HG03139 (cell line): ENCODE data around the gene LECT2.

Source experiments
- ATAC-seq: cut with Tn5 transposase; IDR thresholded peaks from one replicate; pipeline ENCODE4 v1.9.1; 2021; ENCODE audit not compliant: unreplicated experiment

The LECT2 gene

DNA sequence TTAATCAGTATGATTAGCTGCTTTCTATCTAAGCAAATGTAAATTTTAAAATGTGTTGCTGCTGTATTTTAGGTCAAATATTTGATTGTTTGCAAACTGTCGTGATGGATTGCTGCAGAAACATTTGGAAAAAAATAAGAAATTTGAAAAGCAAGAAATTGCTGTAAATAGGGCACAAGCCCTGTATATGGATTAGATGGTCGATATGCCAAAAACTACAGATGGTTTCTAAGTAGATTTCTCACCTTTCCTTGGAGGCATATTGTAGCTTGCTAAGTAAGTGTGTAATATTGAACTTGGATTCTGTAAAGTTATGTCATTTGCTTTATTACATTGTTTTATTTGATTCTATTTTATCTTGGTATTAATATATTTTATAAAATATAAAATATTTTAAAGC lies 13.1 kb downstream of the LECT2 start:
- no peak for ATAC-seq

DNA sequence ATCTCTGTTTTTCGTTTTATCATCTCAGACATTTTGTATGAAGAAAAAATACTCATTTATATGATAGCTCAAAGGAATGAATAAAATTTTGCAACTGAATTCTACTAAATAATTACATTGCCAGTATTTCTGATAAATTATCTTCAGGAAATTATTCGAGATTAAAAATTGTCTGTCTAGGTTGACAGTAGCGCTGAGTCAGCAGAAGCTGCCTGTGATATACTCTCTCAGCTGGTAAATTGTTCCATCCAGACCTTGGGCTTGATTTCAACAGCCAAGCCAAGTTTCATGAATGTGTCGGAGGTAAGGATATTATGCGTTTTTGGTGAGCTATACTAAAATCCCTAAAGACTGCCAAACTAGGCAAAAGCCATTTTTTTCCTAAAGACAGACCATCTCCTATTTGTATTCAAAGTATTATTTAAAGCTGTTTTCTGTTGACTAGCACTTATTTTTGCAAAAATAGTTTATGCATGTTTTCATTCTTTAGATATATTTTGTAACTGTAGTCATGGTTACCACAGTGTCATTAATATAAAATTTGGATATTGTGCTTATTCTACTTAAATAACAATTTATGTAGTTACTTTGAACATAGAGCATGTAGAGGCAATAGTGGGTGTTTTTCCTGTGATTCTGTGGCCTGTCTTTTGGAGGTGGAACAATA lies 17.4 kb downstream of the LECT2 start:
- ATAC-seq: no peak

DNA sequence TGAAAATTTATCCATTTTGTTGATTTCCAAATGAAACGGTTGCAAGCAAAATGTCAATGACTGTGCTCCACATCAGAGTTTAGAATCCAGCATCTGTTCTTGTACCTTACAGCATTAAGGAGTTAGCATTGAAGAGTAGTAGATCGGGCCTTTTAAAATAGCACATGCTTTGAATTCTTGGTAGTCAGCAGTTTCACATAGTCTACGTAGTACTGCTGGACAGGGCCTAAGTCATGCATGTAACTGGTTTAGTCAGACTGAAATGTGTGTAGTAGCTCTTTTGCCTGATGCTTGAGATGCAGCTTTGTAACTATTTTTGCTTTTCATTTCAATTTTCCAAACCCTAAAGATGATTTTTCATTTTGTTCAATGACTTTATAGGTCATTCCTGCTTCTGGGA lies 19.8 kb downstream of the LECT2 start:
- no peak for ATAC-seq

DNA sequence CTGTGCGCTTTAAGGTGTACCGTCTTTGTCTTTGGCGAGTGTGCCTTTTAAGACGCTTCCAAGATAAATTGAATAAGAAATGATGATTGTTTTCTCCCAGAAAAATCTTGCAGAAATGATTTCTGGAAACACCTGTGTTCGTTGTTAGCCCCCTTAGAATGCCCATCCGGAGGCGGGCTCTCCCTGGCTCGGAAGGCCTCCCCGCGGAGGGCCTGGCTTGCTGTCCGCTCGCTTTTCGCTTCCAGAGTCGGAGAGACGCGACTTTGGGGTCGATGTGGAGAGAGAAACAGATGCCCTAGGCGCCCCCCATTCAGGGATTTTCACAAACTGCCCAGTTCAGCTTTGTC lies 23.9 kb downstream of the LECT2 start:
- ATAC-seq: no peak

DNA sequence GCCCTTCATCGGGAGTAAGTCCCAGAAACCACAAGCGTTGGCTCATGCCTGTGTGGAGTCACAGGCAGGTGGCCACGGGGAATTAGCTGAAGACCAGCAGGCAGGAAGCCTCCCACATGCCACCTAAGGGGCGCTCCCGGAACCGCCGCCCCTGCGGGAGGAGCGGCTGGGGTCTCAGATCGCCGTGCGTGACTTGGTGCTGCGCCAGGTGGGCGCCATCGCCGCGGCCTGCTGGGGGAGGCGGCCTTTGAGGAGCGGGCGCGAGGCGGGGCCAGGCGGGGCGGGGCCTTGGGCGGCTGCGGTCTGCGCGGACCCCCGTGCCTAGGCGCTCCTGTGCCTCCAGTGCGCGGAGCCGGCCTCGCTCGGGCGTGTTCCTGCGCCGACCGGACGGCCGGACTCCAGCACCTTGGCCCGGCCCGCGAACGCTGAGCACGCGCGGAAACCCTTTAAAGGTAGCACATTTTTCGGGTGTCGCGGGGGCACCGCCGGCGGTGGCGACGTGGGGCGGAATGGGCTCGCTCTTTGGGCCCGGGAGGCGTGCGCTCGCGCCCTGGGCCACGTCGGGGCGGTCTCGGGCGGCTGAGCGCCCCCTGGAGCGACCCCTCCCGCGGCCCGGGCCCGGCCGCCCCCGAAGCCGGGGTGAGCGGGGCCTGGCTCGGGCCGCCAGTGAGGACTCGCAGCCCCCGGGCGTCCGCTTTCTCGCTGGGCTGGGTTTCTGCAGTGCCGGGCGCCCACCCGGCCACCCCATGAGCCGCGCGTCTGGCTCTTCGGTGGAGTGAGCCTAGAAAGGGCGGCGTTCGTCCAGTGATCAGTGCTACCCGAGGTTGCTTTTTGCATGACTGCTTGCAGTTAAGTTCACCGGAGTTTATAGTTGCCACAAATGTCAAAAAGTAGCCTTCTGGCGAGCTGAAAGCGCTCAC lies 24.5 kb downstream of the LECT2 start:
- no peak for ATAC-seq

DNA sequence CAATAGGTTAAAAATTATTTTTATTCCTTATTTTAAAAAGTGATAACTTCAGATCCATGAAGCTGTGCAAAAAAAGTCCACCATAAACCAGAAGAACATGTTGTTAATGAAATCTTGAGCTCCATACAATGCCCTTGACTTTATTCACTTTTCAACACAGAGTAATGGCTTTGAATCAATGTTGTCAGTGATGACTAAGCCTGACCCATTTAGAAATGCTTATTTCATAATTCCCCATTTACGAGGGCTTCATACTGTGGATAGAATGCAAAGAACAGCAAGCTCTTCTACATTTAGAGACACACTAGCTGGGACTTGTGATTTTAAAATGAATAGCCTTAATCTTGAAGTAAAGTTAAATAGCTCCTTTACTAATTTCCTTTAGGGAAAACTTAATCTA lies 33.4 kb downstream of the LECT2 start:
- no peak for ATAC-seq

DNA sequence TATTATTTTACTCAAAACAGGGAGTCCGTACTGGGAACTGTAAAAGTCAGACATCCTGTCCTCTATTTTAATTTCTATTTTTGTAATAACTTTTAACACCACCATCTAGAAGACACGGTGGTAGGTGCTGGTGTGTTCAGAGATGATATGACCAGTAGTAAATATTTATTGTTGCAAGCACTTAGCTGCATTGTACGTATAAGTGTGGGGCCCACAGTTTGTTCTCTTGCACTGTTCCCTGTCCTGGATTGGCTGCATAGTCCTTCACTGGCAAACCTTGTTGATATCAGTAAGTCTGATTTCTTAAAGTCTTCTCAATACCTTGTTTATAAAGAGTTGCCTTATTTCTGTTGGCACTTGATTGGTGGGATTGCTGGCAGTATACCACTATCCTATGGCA lies 34.6 kb downstream of the LECT2 start:
- ATAC-seq: no peak

DNA sequence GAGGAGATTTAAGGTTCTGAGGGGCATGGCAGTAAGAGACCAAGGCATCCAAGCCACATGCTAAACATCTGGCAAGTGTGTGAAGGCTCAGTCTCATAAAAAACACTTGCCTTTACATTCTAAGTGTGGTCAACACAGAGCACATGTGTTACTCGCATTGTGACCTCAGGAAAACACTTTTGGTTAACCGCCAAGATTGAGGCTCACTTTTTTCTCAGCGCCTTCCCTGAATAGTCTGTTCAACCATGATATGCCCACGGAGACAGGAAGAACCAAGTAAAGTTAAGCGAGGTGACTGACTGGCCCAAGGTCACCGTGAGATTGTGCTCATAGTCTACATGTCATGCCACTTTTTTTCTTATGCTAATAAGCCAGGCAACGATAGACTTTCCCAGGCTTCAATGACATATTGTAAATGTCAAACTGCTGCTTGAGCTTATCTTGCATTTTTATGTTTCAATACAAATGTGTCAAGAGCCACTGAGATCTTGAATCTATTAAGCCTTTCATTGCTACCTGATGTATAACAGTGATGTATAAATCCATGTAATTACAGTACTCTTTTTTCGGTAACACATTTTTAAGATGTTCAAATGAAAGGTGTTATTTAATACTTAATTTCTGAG lies 38.0 kb downstream of the LECT2 start:
- no peak for ATAC-seq

DNA sequence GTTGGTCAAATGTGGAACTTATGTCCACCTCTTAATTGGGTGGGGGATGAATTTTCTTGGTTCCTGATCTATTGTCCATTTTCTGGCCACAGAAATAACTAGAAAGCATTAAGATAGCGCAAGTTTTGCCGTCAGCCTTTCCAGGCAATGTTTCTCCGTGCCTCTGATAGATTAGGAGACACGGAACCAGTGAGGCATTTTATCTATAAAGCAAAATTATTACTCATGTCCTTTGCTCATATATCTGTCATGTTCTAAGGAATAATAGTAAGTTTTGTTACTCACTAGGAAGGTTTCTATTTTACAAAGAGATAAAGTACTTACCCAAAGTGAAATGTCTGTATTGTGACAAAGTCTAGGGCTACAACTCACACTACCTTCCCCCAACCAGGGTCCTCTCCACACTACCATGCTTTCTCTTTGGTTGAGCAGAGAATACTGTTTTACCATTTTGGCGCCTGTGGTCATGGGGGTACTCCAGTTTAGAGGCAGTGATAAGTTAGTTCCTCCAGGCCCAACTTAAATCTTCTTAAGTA lies 39.2 kb downstream of the LECT2 start:
- no peak for ATAC-seq

DNA sequence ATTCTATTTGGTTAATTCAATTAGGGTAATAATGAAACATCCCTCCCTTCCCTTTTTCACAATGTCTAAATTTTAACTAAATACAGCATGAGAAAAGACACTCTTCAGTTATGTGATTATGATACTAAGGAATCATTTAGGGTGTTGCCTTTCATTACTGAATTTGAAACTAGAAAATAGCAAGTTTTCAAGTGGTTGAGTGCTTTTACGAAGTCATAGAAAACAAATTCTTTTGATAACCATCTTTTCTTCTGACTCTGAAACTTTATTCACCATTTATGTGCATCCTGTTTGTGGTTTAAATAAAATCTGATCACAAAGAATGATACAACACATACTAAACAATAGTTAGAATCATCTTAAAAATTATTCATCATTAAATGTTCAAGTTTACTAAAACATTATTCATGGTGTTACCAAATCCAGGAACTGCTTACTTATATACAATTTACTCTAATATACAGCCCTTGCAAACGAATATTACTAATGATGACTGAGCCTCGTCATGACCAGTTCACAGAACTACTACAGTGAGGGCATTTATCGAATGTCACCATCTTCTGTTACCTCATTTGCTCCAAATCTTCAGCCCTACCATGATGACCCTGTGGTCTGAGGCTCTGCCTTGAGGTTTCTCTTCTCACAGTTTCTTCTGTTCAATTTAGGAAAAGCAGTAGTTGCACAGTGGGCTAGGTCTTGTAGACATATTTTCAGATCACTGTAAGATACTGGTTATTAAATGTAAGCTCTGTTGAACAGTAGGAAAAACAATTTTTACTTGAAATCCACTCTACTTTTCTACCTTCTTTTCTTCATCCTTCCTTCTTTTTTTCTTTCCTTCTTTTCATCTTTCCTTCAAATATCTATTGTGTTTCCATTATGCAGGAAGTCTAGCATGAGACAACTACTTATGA lies 40.8 kb downstream of the LECT2 start:
- no peak for ATAC-seq

DNA sequence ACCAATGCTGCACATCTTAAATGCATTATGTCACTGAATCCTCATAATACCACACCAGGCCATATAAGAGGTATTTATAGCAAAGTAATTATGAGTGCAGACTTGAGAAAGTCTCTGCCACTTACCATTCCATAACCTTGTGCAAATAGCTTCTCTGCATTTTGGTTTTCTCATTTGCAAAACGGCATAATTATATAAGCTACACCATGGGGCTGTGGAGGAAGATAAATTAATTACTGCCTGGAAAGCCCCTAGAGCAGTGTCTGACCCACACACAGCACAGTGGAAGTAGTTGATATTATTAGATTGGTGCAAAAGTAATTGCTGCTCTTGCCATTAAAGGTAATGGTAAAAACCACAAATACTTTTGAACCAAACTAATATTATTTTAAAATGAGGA lies 49.6 kb downstream of the LECT2 start:
- ATAC-seq: no peak

DNA sequence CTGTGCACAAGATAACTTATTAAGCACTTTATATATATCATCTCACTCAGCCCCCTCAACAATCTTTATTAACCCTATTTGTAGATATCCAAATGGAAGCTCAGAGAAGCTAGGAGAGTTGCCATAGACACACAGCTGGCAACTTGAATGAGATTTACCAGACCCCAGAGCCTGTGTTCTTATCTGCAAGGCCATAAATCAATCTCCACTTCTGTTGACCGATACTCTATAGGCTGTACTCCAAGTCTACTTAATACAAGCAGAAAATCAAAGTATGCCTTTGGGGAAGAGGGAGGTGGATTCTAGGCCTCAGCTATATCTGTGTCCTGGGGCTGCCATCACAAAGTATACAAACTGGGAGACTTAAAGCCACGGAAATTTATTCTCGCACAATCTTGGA lies 53.1 kb downstream of the LECT2 start:
- ATAC-seq: no peak

DNA sequence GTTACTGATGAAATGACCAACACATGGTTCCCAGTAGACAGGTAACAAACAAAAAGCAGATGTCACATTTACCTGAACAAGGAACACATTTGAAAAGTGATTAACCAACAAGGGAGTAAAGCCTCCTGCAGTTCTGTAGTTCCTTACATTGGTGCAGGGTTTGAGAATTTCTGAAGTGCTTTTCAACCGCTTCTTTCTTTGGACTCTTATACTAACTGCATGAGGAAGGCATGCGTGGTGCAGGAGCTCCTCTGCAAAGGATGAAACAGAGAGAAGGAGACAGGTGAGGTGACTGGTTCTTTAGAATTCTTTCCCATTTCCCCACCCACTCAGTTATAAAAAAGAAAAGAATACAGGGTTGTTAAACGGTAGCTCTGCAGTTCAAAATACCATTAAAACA lies 54.5 kb downstream of the LECT2 start:
- no peak for ATAC-seq

DNA sequence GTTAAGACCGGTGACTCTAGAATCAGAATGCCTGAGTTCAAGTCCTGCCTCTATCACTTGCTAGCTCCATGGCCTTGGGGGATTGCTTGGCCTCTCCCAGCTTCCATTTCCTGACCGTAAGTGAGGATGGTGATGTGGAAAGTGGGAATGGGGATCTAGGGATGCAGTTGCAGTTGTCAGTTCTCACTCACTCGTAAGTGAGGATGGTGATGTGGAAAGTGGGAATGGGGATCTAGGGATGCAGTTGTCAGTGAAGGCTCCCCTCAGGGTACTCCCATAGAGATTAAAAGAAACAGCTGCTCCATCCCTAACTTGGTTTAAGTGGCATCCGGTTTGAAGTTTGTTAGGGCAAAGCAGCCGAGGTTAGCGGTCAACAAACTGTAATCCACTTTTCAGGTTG lies 56.1 kb downstream of the LECT2 start:
- no peak for ATAC-seq
